Neural progenitor cell (in vitro differentiated cells): ENCODE measurements around the gene XPR1. TPM values are rescaled to one million over a fixed set of nuclear protein-coding genes. Genes with fewer than 3 reads are reported as not detected.

Source experiments
- DNase-seq: peaks from one replicate; pipeline ENCODE4 v3.0.0-alpha.2; 2016; ENCODE audit warnings: low spot score
- H2AFZ ChIP-seq: fragments of 200-600 bp; sonication (generic); replicated peaks from 2 replicates; pipeline ENCODE4 v1.6.1; 2016; ENCODE audit warnings: antibody characterized with exemption
- H3F3A ChIP-seq: fragments of 200-600 bp; sonication (generic); 2 replicates; pipeline ENCODE4 v1.6.1; 2016; ENCODE audit warnings: antibody characterized with exemption, low read depth
- H3K27ac ChIP-seq: fragments of 200-600 bp; sonication (generic); 2 replicates; pipeline ENCODE4 v1.5.1; 2016; ENCODE audit warnings: mild to moderate bottlenecking
- H3K27me3 ChIP-seq: fragments of 200-600 bp; sonication (generic); 2 replicates; pipeline ENCODE4 v1.6.1; 2016; ENCODE audit warnings: mild to moderate bottlenecking, moderate library complexity
- H3K36me3 ChIP-seq: fragments of 200-600 bp; sonication (generic); 2 replicates; pipeline ENCODE4 v1.5.1; 2016
- H3K4me1 ChIP-seq: fragments of 200-600 bp; sonication (generic); 2 replicates; pipeline ENCODE4 v1.6.1; 2016; ENCODE audit warnings: mixed run types
- H3K4me2 ChIP-seq: fragments of 200-600 bp; sonication (generic); 2 replicates; pipeline ENCODE4 v1.6.1; 2016
- H3K4me3 ChIP-seq: fragments of 200-600 bp; sonication (generic); 2 replicates; pipeline ENCODE4 v1.5.1; 2016
- H3K79me2 ChIP-seq: fragments of 200-600 bp; sonication (generic); 2 replicates; pipeline ENCODE4 v1.6.1; 2016; ENCODE audit warnings: low read depth
- H3K9ac ChIP-seq: fragments of 200-600 bp; sonication (generic); 2 replicates; pipeline ENCODE4 v1.6.1; 2016
- H3K9me3 ChIP-seq: fragments of 200-600 bp; sonication (generic); 2 replicates; pipeline ENCODE4 v1.5.1; 2016; ENCODE audit warnings: low read depth
- H4K20me1 ChIP-seq: fragments of 200-600 bp; sonication (generic); 2 replicates; pipeline ENCODE4 v1.6.1; 2016; ENCODE audit warnings: low read depth
- H3K27ac Mint-ChIP-seq: 3 replicates; pipeline ENCODE4 v1.8.0; 2021; ENCODE audit warnings: mixed read lengths
- H3K27me3 Mint-ChIP-seq: 2 replicates; pipeline ENCODE4 v1.8.0; 2022; ENCODE audit warnings: low read depth, mild to moderate bottlenecking, inconsistent platforms, moderate library complexity, mixed read lengths; ENCODE audit not compliant: insufficient read depth
- H3K36me3 Mint-ChIP-seq: 3 replicates; pipeline ENCODE4 v1.8.0; 2021; ENCODE audit warnings: mixed read lengths
- H3K4me1 Mint-ChIP-seq: 3 replicates; pipeline ENCODE4 v1.8.0; 2021; ENCODE audit warnings: mixed read lengths
- H3K4me3 Mint-ChIP-seq: 3 replicates; pipeline ENCODE4 v1.8.0; 2021; ENCODE audit warnings: mild to moderate bottlenecking, moderate library complexity, mixed read lengths
- H3K9me3 Mint-ChIP-seq: 3 replicates; pipeline ENCODE4 v1.8.0; 2020; ENCODE audit warnings: mixed read lengths
- CTCF ChIP-seq: fragments of 200-600 bp; sonication (generic); IDR thresholded peaks from 2 replicates; pipeline ENCODE4 v1.5.1; 2017; ENCODE audit warnings: antibody characterized with exemption, mild to moderate bottlenecking
- EZH2 ChIP-seq: fragments of 200-600 bp; sonication (generic); IDR thresholded peaks from 2 replicates; pipeline ENCODE4 v1.6.1; 2017; ENCODE audit warnings: antibody characterized with exemption, mild to moderate bottlenecking, moderate library complexity
- EZH2phosphoT487 ChIP-seq: fragments of 200-600 bp; sonication (generic); IDR thresholded peaks from 2 replicates; pipeline ENCODE4 v1.6.1; 2017; ENCODE audit warnings: antibody characterized with exemption
- total RNA-seq: library from RNA; depleted of rRNA; stranded (reverse); fragments of >200 nt; gene quantifications from 2 replicates; pipeline ENCODE4 v1.2.3, GENCODE V29; 2015; ENCODE audit warnings: low replicate concordance

Gene XPR1
- total RNA-seq, 1 donor from 2014 or later = 75.0 TPM

- H3K79me2 ChIP-seq = no peaks in the 10 kb centered on the region
- no peak overlapping the region for H3K4me3 ChIP-seq
- no peaks in the 10 kb centered on the region for H3K9me3 ChIP-seq
- DNase-seq = no peak
- H3K9ac ChIP-seq = no peak overlapping the region
- H3K36me3 ChIP-seq = no peaks in the 10 kb centered on the region
- Mint-ChIP-seq H3K36me3 (peaks cover 3% of the 10 kb centered on the region), H3K9me3 (peaks cover 3% of the 10 kb centered on the region), H3K4me1 (peaks cover 39% of the 10 kb centered on the region), H3K27me3 (peaks cover 8% of the 10 kb centered on the region), H3K4me3 (no peak overlapping the region), H3K27ac (no peak overlapping the region)
- H2AFZ ChIP-seq = no peak overlapping the region
- H3K4me1 ChIP-seq = peaks cover 20% of the 10 kb centered on the region
- H3K27ac ChIP-seq = no peak overlapping the region
- peaks cover 4% of the 10 kb centered on the region for H4K20me1 ChIP-seq
- H3K4me2 ChIP-seq = no peak overlapping the region
- no peaks in the 10 kb centered on the region for H3K27me3 ChIP-seq
- peaks cover 1% of the 10 kb centered on the region for H3F3A ChIP-seq
- TF ChIP-seq CTCF = no peak
- no peak for TF ChIP-seq EZH2phosphoT487
- no peak for TF ChIP-seq EZH2
These were observed 300.6 kb downstream of the XPR1 start for GRCh38 chr1:180932378-180932777.

GRCh38 chr1:180933141-180933540 is 301.3 kb downstream of the XPR1 start:
- H3K36me3 Mint-ChIP-seq = peaks cover 3% of the 10 kb centered on the region
- peaks cover 12% of the 10 kb centered on the region for H3K4me1 ChIP-seq
- no peak overlapping the region for H3K4me3 Mint-ChIP-seq
- H3K4me2 ChIP-seq = no peak overlapping the region
- no peaks in the 10 kb centered on the region for H4K20me1 ChIP-seq
- peaks cover 33% of the 10 kb centered on the region for H3K4me1 Mint-ChIP-seq
- TF ChIP-seq CTCF = peak; percentile 8
- no peak for TF ChIP-seq EZH2phosphoT487
- H3K36me3 ChIP-seq = no peaks in the 10 kb centered on the region
- H3K27ac ChIP-seq = no peak overlapping the region
- no peak overlapping the region for H3K27ac Mint-ChIP-seq
- no peak overlapping the region for H2AFZ ChIP-seq
- H3K79me2 ChIP-seq = no peaks in the 10 kb centered on the region
- no peaks in the 10 kb centered on the region for H3F3A ChIP-seq
- peaks cover 6% of the 10 kb centered on the region for H3K27me3 Mint-ChIP-seq
- H3K9me3 ChIP-seq = no peaks in the 10 kb centered on the region
- peaks cover 3% of the 10 kb centered on the region for H3K9me3 Mint-ChIP-seq
- no peak for DNase-seq
- no peak overlapping the region for H3K9ac ChIP-seq
- no peaks in the 10 kb centered on the region for H3K27me3 ChIP-seq
- H3K4me3 ChIP-seq = no peak overlapping the region

- Histone ChIP-seq H4K20me1 (no peaks in the 10 kb centered on the region), H2AFZ (no peak overlapping the region), H3K27ac (no peak overlapping the region), H3F3A (no peaks in the 10 kb centered on the region), H3K4me1 (peaks cover 8% of the 10 kb centered on the region), H3K4me2 (no peak overlapping the region), H3K4me3 (no peak overlapping the region), H3K79me2 (no peaks in the 10 kb centered on the region), H3K27me3 (no peaks in the 10 kb centered on the region), H3K9me3 (no peaks in the 10 kb centered on the region), H3K36me3 (no peaks in the 10 kb centered on the region), H3K9ac (no peak overlapping the region)
- Mint-ChIP-seq H3K27me3 (peaks cover 8% of the 10 kb centered on the region), H3K27ac (peak overlapping the region; percentile 35), H3K4me3 (no peak overlapping the region), H3K9me3 (peaks cover 3% of the 10 kb centered on the region), H3K4me1 (peaks cover 20% of the 10 kb centered on the region), H3K36me3 (peaks cover 3% of the 10 kb centered on the region)
- TF ChIP-seq CTCF = no peak
- TF ChIP-seq EZH2 = no peak
- no peak for TF ChIP-seq EZH2phosphoT487
- DNase-seq = no peak
These were observed 302.7 kb downstream of the XPR1 start for GRCh38 chr1:180934563-180934962.
